HepG2 (cell line): ENCODE data around the gene WNT3. TPM values are rescaled to one million over a fixed set of nuclear protein-coding genes. Genes with fewer than 3 reads are reported as not detected.

Source experiments
- GABPA ChIP-seq, 2 experiments: IDR thresholded peaks; 2 replicates each; pipeline ENCODE4 v1.6.1; 2011 to 2016; ENCODE audit warnings: low read depth in 2 of 2, low read length in 1 of 2, missing biosample characterization in 1 of 2, missing genetic modification characterization in 1 of 2
- KDM2A ChIP-seq: sonication (generic); formaldehyde crosslinking; IDR thresholded peaks from 2 replicates; pipeline ENCODE4 v1.4.0; 2020; ENCODE audit warnings: low read depth, missing genetic modification reagents, borderline replicate concordance
- KDM4B ChIP-seq: sonication (generic); formaldehyde crosslinking; IDR thresholded peaks from 2 replicates; pipeline ENCODE4 v1.4.0; 2020; ENCODE audit warnings: missing genetic modification reagents
- MLXIP ChIP-seq: sonication (generic); formaldehyde crosslinking; IDR thresholded peaks from 2 replicates; pipeline ENCODE4 v1.9.0; 2021; ENCODE audit warnings: missing genetic modification reagents, borderline replicate concordance
- SAFB2 ChIP-seq: sonication (generic); formaldehyde crosslinking; IDR thresholded peaks from 2 replicates; pipeline ENCODE4 v1.5.1; 2020; ENCODE audit warnings: missing genetic modification reagents, low read depth, mild to moderate bottlenecking, borderline replicate concordance
- SALL1 ChIP-seq: sonication (generic); formaldehyde crosslinking; IDR thresholded peaks from 2 replicates; pipeline ENCODE4 v1.8.0; 2022; ENCODE audit warnings: mild to moderate bottlenecking, missing genetic modification reagents
- TARDBP ChIP-seq: sonication (generic); formaldehyde crosslinking; IDR thresholded peaks from 2 replicates; pipeline ENCODE4 v1.8.0; 2022; ENCODE audit warnings: mild to moderate bottlenecking, missing genetic modification reagents
- TBX2 ChIP-seq: sonication (generic); formaldehyde crosslinking; IDR thresholded peaks from 2 replicates; pipeline ENCODE4 v1.5.0; 2020; ENCODE audit warnings: missing genetic modification reagents, mild to moderate bottlenecking, borderline replicate concordance
- TFAP4 ChIP-seq: sonication (generic); IDR thresholded peaks from 2 replicates; pipeline ENCODE4 v1.6.1; 2016; ENCODE audit warnings: low read depth, borderline replicate concordance
- ZBED4 ChIP-seq: sonication (generic); formaldehyde crosslinking; IDR thresholded peaks from 2 replicates; pipeline ENCODE4 v1.4.0; 2020; ENCODE audit warnings: missing genetic modification reagents, borderline replicate concordance
- ZMYM2 ChIP-seq: sonication (generic); formaldehyde crosslinking; IDR thresholded peaks from 2 replicates; pipeline ENCODE4 v1.8.0; 2022; ENCODE audit warnings: mild to moderate bottlenecking, missing genetic modification reagents
- ZNF280B ChIP-seq: sonication (generic); formaldehyde crosslinking; IDR thresholded peaks from 2 replicates; pipeline ENCODE4 v1.5.0; 2020; ENCODE audit warnings: missing genetic modification reagents, mild to moderate bottlenecking, borderline replicate concordance
- ZNF292 ChIP-seq: sonication (generic); formaldehyde crosslinking; IDR thresholded peaks from 2 replicates; pipeline ENCODE4 v1.8.1; 2022; ENCODE audit warnings: mild to moderate bottlenecking, low read depth, missing genetic modification reagents, borderline replicate concordance
- ZSCAN30 ChIP-seq: sonication (generic); formaldehyde crosslinking; IDR thresholded peaks from 2 replicates; pipeline ENCODE4 v1.5.0; 2020; ENCODE audit warnings: mild to moderate bottlenecking, missing genetic modification reagents
- ZSCAN5A ChIP-seq: sonication (generic); formaldehyde crosslinking; IDR thresholded peaks from 2 replicates; pipeline ENCODE4 v1.8.0; 2022; ENCODE audit warnings: mild to moderate bottlenecking, missing genetic modification reagents, borderline replicate concordance
- polyA plus RNA-seq, 8 experiments: library from polyadenylated mRNA; depleted of rRNA in 3 of 8; stranded (reverse) in 7 of 8; unstranded in 1 of 8; fragments of >200 nt; fragmentation: Illumina TruSeq in 4 of 8; extraction: Trizol in 4 of 8; gene quantifications; 2 replicates each; pipeline versions ENCODE4 v1.2.1 to v1.2.3, GENCODE V29; 2011 to 2016; ENCODE audit warnings: low read depth in 4 of 8, missing spikeins in 1 of 8, mixed read lengths in 1 of 8; ENCODE audit not compliant: insufficient read depth in 1 of 8
- total RNA-seq, 5 experiments: library from RNA; depleted of rRNA; stranded (reverse); fragments of >200 nt; fragmentation: Illumina TruSeq; extraction: Trizol; gene quantifications; 2 replicates each; pipeline ENCODE4 v1.2.3, GENCODE V29; 2016; ENCODE audit warnings: low read depth in 1 of 5

The WNT3 gene
- total and polyA plus RNA-seq, 2 of the 13 experiments (the other 11 are each of a cell fraction or from before 2014, with no cell fraction given): 8.5 to 10.3 TPM

- TF ChIP-seq ZBED4 (CRISPR knock-in tag) (peak; percentile 78; the same call in 1 of the 2 replicates), ZSCAN30 (CRISPR knock-in tag) (no peak), TARDBP (CRISPR knock-in tag) (no peak), TFAP4 (peak; percentile 61; the same call in 1 of the 2 replicates), KDM2A (CRISPR knock-in tag) (peak; percentile 76; the same call in 1 of the 2 replicates), ZNF280B (CRISPR knock-in tag) (no peak), KDM4B (CRISPR knock-in tag) (no peak), ZSCAN5A (CRISPR knock-in tag) (no peak), MLXIP (CRISPR knock-in tag) (no peak), TBX2 (CRISPR knock-in tag) (peak; percentile 73; the same call in 1 of the 2 replicates), GABPA (IDR thresholded peaks at IDR 0.05; ENCODE audit: low read depth, low read length) (no peak), GABPA (CRISPR knock-in tag; IDR thresholded peaks at IDR 0.05; ENCODE audit: low read depth) (peak; percentile 36; the same call in 1 of the 2 replicates), SAFB2 (no peak), ZMYM2 (CRISPR knock-in tag) (no peak), SALL1 (CRISPR knock-in tag) (peak; percentile 50; the same call in 1 of the 2 replicates), ZNF292 (CRISPR knock-in tag) (peak; percentile 47; the same call in 1 of the 2 replicates)
Observed at GRCh38 chr17:46795379-46795952, 23.0 kb downstream of the WNT3 start (continued).
